Testis (tissue), 3 donors: ENCODE measurements around the gene CYP4F3. TPM values are rescaled to one million over a fixed set of nuclear protein-coding genes. Genes with fewer than 3 reads are reported as not detected.

Source experiments
- DNase-seq: peaks from one replicate; pipeline ENCODE4 v3.0.0-alpha.2; 2019
- H3K27ac ChIP-seq, 2 donors: fragments of 200-600 bp; sonication (generic); one replicate each; pipeline ENCODE4 v1.5.1; 2019
- H3K27me3 ChIP-seq: fragments of 200-600 bp; sonication (generic); one replicate; pipeline ENCODE4 v1.5.1; 2019
- H3K36me3 ChIP-seq: fragments of 200-600 bp; sonication (generic); one replicate; pipeline ENCODE4 v1.5.1; 2017; ENCODE audit warnings: low read depth; ENCODE audit errors: missing control alignments
- H3K4me1 ChIP-seq: fragments of 200-600 bp; sonication (generic); one replicate; pipeline ENCODE4 v1.5.1; 2019
- H3K4me3 ChIP-seq, 2 donors: fragments of 200-600 bp; sonication (generic); one replicate each; pipeline ENCODE4 v1.5.1; 2017 to 2019
- H3K9me3 ChIP-seq: fragments of 200-600 bp; sonication (generic); one replicate; pipeline ENCODE4 v1.5.1; 2017
- CTCF ChIP-seq, 3 experiments: fragments of 450-650 bp in 2 of 3; fragments of 200-600 bp in 1 of 3; sonication (generic) in 1 of 3; IDR thresholded peaks; one replicate each; pipeline ENCODE4 v1.5.1; 2016 to 2019; ENCODE audit warnings: antibody characterized with exemption in 3 of 3, mild to moderate bottlenecking in 2 of 3, moderate library complexity in 1 of 3
- POLR2A ChIP-seq: fragments of 450-650 bp; IDR thresholded peaks from one replicate; pipeline ENCODE4 v1.6.1; 2017; ENCODE audit warnings: antibody characterized with exemption, mild to moderate bottlenecking, moderate library complexity
- WGBS, 2 donors: methylation state at CpG; one replicate each; pipeline ENCODE4 v1.1.5; 2018; 5-methylcytosine and 5-hydroxymethylcytosine counted together
- intact Hi-C: fragments of 100-400 bp; cut with DNase I; formaldehyde crosslinking; loops from one replicate; pipeline ENCODE4 v1.15.1; 2023; ENCODE audit warnings: low total_unique reads
- polyA plus RNA-seq: library from polyadenylated mRNA; stranded (reverse); fragments of 350-450 nt; fragmentation: Illumina TruSeq; extraction: RNeasy Lipid Tissue Mini Kit (QIAGEN cat#74804); gene quantifications from one replicate; pipeline ENCODE4 v1.2.3, GENCODE V29; 2014; ENCODE audit warnings: low read depth, low replicate concordance; ENCODE audit not compliant: insufficient read depth
- small RNA-seq, 2 donors: library from RNA; depleted of rRNA; stranded (forward); fragments of <200 nt; gene quantifications; one replicate each; pipeline ENCODE3, GENCODE V24; 2016
- total RNA-seq, 2 donors: library from RNA; depleted of rRNA; stranded (reverse); fragments of >200 nt; gene quantifications; one replicate each; pipeline ENCODE4 v1.2.3, GENCODE V29; 2016

Gene CYP4F3
- total and polyA plus RNA-seq, 3 donors from 2014 or later = 0.74 to 1.4 (median 1.0) TPM

- Histone ChIP-seq H3K36me3 (no peaks in the 10 kb centered on the region), H3K27me3 (no peaks in the 10 kb centered on the region), H3K4me1 (no peaks in the 10 kb centered on the region), H3K9me3 (no peaks in the 10 kb centered on the region), H3K4me3 (no peak overlapping the region), H3K27ac (no peak overlapping the region)
- DNase-seq = no peak
- WGBS, 2 donors = 78% methylated on average over 3 to 4 of the region's 4 CpGs
- TF ChIP-seq POLR2A = no peak
- TF ChIP-seq CTCF (IDR thresholded peaks at IDR 0.05) = no peak
- intact Hi-C loops = no loop called here
These were observed 61.2 kb downstream of the CYP4F3 start for GRCh38 chr19:15701757-15702533.

GRCh38 chr19:15702534-15702930, 61.8 kb downstream of the CYP4F3 start:
- Histone ChIP-seq H3K9me3 (no peaks in the 10 kb centered on the region), H3K27ac (no peak overlapping the region), H3K36me3 (no peaks in the 10 kb centered on the region), H3K27me3 (no peaks in the 10 kb centered on the region), H3K4me3 (no peak overlapping the region), H3K4me1 (no peaks in the 10 kb centered on the region)
- intact Hi-C loops = no loop called here
- peak; percentile 65 for DNase-seq
- 28 to 38% methylated on average over 6 to 7 of the region's 7 CpGs for WGBS, 2 donors
- TF ChIP-seq POLR2A (no peak), CTCF (IDR thresholded peaks at IDR 0.05) (no peak)

Small RNA genes within 50 kb of the gene (small RNA-seq; reads per million reads assigned to genes)
- gene AD000091.1 = 0 reads per million in 2 donors

Other genes with a start within 250 kb of the CYP4F3 start
- gene AKAP8L, start 221.9 kb upstream of the CYP4F3 start, total RNA-seq = 100 to 1,000 TPM; 334 to 399 TPM
- 131 TPM for gene AKAP8L, start 221.9 kb upstream of the CYP4F3 start, polyA plus RNA-seq
- 100 to 1,000 TPM; 109 to 118 TPM for gene WIZ, start 190.9 kb upstream of the CYP4F3 start, total RNA-seq
- gene WIZ, start 190.9 kb upstream of the CYP4F3 start, polyA plus RNA-seq = 66.2 TPM
- gene RASAL3, start 176.4 kb upstream of the CYP4F3 start, total RNA-seq = 1 to 10 TPM; 1.4 to 2.7 TPM
- 2.0 TPM for gene RASAL3, start 176.4 kb upstream of the CYP4F3 start, polyA plus RNA-seq
- gene PGLYRP2, start 161.4 kb upstream of the CYP4F3 start, total RNA-seq = 10 to 100 TPM; 43.7 to 44.4 TPM
- gene PGLYRP2, start 161.4 kb upstream of the CYP4F3 start, polyA plus RNA-seq = 27.8 TPM
- gene CYP4F22, start 132.4 kb upstream of the CYP4F3 start, total RNA-seq = 1 to 10 TPM; 2.1 to 5.8 TPM
- gene CYP4F22, start 132.4 kb upstream of the CYP4F3 start, polyA plus RNA-seq = 2.5 TPM
- gene CYP4F8, start 25.7 kb upstream of the CYP4F3 start, total RNA-seq = under 1 TPM; 0.31 to 0.71 TPM
- gene CYP4F8, start 25.7 kb upstream of the CYP4F3 start, polyA plus RNA-seq = 0.17 TPM
- 1 to 10 TPM; 4.2 to 7.2 TPM for gene CYP4F12, start 32.2 kb downstream of the CYP4F3 start, total RNA-seq
- gene CYP4F12, start 32.2 kb downstream of the CYP4F3 start, polyA plus RNA-seq = 1.2 TPM
- not detected for gene OR10H2, start 87.1 kb downstream of the CYP4F3 start, total RNA-seq
- not detected for gene OR10H2, start 87.1 kb downstream of the CYP4F3 start, polyA plus RNA-seq
- gene OR10H3, start 97.1 kb downstream of the CYP4F3 start, total RNA-seq = not detected
- not detected for gene OR10H3, start 97.1 kb downstream of the CYP4F3 start, polyA plus RNA-seq
- under 1 TPM; 0.06 to 0.16 TPM for gene OR10H5, start 146.8 kb downstream of the CYP4F3 start, total RNA-seq
- 0.11 TPM for gene OR10H5, start 146.8 kb downstream of the CYP4F3 start, polyA plus RNA-seq
- under 1 TPM; 0.25 to 0.39 TPM for gene OR10H1, start 174.8 kb downstream of the CYP4F3 start, total RNA-seq
- gene OR10H1, start 174.8 kb downstream of the CYP4F3 start, polyA plus RNA-seq = 0.20 TPM